GM19324 (cell line): ENCODE results near the gene PAFAH1B1.
"Not testable (repeated sequence)": the region's sequence is repeated elsewhere in the genome, so short reads cannot be mapped to it uniquely, and the experiment has no call there.

ENCODE experiments used
- ATAC-seq: cut with Tn5 transposase; IDR thresholded peaks from one replicate; pipeline ENCODE4 v1.9.1; 2021; ENCODE audit warnings: mild to moderate bottlenecking, moderate library complexity; ENCODE audit not compliant: unreplicated experiment, low FRiP score

Gene PAFAH1B1

DNA sequence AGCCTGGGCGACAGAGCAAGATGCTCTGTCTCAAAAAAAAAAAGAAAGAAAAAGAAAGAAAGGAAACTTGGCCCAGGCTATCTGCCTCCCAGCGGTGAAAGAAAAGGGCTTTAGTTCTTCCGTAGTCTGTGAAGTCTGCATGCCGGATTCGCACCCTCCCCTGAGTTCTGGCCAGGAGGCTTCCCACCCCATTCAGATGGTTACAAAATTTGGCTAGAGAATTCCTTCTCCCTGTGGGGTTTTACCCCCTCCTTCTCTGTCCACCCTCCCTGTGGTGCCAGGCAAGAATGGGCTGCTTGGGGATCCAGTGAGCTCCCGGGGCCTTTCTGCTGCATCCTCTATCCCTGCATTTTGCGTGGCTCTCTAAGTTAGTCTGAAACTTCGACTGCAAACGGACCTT is 37.8 kb downstream of the PAFAH1B1 start:
- ATAC-seq: no peak

DNA sequence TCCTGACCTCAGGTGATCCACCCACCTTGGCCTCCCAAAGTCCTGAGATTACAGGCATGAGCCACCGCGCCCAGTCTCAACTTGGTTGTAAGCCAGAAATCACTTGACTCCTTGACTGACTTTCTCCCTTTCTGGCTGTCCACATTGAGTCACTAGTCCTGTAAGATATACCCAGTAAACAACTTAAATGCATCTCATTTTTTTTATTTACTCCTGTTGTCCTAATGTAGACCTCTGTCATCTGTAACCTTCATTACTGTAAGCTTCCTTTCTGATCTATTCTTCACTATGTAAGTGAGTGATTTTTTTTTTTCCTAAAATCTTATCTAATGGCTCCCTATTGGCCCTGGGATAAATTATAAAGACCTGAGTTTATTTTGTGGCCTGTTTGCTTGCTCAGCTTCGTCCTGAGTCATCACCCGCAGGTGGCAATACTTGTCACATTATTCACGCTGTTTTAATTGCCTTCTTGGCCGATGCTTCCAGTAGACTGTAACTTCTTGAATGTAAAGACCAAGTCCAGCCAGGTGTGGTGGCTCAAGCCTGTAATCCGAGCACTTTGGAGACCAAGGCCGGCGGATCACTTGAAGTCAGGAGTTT is 41.0 kb downstream of the PAFAH1B1 start:
- no peak for ATAC-seq

DNA sequence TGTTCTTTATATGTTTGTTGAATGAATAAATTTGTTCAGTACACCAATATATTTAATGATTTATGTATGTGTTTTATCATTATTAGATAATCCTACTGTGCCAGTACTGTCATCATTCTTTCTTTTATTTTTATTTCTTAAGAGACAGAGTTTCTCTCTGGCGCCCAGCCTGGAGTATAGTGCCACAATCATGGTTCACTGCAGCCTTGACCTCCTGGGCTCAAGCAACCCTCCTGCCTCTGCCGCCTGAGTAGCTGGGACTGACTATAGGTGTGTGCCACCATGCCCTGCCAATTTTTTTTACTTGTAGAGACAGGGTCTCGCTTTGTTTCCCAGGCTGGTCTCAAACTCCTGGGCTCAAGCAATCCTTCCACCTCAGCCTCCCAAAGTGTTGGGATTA is 41.8 kb downstream of the PAFAH1B1 start:
- ATAC-seq: no peak

DNA sequence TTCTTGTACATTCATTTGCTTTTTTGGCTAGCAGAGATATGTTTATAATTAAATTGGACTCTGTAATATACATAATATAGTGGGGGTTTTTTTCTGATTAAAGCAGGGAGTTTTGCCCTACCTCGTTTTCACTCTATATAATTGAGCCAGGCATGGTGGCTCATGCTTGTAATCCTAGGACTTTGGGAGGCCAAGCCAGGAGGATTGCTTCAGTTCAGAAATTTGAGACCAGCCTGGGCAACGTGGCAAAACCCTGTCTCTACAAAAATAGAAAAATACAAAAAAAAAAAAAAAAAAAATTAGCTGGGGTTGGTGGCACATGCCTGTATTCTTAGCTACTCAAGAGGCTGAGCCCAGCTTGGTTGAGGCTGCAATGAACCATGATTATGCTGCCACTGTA is 42.2 kb downstream of the PAFAH1B1 start:
- ATAC-seq: no peak

DNA sequence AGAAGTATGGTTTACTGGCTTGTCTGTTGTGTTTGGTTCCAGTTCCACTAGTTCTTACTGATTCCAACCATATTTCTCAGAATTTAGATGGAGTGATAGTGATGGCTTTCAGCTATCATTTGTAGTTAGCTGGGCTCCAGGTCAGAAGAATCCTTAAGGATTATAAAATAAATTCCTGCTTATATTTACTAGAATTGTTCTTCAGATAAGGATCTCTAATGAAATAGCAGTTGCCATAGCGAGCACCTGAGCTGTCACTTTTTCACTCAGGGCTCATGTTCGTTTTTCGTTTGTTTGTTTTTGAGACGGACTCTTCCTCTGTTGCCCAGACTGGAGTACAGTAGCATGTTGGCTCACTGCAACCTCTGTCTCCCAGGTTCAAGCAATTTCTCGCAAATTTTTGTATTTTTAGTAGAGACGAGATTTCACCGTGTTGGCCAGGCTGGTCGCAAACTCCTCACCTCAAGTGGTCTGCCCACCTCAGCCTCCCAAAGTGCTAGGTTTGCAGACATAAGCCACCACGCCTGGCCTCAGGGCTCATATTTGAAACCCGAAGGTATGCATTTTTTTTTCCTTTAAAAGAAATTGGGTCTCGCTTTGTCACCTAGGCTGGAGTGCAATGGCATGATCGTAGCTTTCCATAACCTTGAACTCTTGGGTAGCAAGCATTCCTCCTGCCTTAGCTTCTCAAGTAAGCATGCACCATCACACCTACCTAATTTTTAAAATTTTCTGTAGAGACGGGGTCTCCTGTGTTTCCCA is 42.9 kb downstream of the PAFAH1B1 start:
- no peak for ATAC-seq

DNA sequence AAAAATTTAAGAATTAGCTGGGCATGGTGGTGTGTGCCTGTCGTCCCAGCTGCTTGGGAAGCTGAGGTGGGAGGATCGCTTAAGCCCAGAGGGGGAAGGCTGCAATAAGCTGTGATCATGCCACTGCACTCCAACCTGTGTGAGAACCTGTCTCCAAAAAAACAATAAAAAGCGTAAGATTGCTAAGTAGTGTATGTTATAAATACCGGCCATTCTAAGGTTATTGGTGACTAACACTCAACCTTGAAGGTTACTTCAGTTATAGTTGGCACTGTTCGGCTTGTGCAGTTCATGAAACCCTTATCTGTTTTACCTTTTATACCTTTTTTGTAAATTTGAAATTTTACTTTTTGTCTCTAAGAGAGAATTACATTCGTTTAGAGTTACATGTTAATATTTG is 44.0 kb downstream of the PAFAH1B1 start:
- no peak for ATAC-seq

DNA sequence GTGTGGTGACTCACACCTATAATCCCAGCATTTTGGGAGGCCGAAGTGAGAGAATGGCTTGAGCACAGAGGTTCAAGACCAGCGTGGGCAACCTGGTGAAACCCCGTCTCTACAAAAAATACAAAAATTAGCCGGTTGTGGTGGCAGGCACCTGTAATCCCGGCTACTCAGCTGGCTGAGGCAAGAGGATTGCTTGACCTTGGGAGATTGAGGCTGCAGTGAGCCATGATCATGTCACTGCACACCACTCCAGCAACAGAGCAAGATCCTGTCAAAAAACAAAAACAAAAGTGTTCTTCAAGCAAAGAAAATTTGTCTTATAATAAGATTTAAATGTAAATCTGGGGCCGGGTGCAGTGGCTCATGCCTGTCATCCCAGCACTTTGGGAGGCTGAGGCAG is 51.5 kb downstream of the PAFAH1B1 start:
- ATAC-seq: no peak

DNA sequence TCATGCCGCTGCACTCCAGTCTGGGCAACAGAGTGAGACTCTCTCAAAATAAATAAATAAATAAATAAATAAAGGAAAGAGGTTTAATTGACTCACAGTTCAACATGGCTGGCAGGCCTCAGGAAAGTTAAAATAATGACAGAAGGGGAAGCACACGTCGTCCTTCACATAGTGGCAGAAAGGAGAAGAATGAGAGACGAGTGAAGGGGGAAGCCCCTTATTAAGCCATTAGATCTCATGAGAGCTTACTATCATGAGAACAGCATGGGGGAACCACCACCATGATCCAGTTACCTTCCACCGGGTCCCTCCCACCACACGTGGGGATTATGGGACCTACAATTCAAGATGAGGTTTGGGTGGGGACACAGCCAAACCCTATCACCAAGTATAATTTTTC is 54.5 kb downstream of the PAFAH1B1 start:
- no peak for ATAC-seq

DNA sequence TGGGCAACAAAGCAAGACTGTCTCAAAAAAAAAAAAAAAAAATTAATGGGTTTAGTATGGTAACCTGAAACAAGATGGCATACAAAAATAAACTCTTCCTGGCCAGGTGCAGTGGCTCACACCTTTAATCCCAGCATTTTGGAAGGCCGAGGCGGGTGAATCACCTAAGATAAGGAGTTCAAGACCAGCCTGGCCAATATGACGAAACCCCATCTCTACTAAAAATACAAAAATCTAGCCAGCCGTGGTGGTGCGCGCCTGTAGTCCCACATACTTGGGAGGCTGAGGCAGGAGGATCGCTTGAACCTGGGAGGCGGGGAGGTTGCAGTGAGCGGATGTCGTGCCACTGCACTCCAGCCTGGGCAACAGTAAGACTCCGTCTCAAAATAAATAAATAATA is 55.7 kb downstream of the PAFAH1B1 start:
- ATAC-seq: no peak

DNA sequence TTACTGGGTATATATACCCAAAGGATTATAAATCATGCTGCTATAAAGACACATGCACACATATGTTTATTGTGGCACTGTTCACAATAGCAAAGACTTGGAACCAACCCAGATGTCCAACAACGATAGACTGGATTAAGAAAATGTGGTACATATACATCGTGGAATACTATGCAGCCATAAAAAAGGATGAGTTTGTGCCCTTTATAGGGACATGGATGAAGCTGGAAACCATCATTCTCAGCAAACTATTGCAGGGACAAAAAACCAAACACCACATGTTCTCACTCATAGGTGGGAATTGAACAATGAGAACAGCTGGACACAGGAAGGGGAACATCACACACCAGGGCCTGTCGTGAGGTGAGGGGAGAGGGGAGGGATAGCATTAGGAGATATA is 59.5 kb downstream of the PAFAH1B1 start:
- not testable (repeated sequence) for ATAC-seq

DNA sequence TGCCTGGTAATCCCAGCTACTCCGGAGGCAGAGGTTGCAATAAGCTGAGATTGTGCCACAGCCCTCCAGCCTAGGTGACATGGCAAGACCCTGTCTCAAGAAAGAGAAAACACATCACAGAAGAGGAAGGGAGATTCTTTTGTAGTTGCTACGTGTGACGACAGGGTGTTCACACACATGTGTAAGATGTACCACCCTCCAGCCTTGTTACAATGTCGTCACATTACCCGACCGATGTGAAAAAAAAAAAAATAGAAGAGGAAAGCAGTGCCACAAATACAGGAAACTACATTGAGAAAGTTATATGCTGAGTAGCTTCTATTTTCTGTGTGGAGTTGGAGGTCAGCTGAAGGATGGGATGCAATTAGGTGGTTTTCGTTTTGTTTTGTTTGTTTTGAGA is 62.1 kb downstream of the PAFAH1B1 start:
- no peak for ATAC-seq

DNA sequence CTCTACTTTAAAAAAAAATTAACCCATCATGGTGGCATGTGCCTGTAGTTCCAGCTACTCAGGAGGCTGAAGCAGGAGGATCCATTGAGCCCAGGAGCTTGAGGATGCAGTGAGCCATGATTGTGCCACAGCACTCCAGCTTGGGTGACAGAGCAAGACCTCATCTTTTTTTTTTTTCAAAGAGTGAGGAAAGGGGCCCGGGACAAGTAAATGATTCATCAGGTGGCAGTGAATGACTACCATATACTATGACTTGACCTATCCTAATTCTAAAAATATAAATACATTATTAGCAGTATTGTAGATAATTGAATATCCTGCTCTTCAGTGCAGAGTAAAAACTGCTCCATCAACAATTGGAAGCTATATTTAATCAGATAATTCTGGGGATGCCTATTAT is 62.8 kb downstream of the PAFAH1B1 start:
- ATAC-seq: no peak

DNA sequence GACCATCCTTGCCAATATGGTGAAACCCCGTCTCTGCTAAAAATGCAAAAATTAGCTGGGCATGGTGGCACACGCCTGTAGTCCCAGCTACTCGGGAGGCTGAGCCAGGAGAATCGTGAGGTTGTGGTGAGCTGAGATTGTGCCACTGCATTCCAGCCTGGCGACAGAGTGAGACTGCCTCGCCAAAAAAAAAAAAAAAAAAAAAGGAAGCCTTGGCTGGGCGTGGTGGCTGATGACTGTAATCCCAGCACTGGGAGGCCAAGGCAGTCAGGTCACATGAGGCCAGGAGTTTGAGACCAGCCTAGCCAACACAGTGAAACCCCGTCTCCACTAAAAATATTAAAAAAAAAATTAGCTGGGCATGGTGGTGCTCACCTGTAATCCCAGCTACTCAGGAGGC is 65.9 kb downstream of the PAFAH1B1 start:
- not testable (repeated sequence) for ATAC-seq

DNA sequence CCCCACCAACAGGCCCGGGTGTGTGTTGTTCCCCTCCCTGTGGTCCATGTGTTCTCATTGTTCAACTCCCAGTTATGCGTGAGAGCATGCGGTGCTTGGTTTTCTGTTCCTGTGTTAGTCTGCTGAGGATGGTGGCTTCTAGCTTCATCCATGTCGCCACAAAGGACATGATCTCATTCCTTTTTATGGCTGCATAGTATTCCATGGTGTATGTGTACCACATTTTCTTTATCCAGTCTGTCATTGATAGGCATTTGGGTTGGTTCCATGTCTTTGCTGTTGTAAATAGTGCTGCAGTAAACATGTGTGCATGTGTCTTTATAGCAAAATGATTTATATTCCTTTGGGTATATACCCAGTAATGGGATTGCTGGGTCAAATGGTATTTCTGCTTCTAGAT is 67.0 kb downstream of the PAFAH1B1 start:
- not testable (repeated sequence) for ATAC-seq

DNA sequence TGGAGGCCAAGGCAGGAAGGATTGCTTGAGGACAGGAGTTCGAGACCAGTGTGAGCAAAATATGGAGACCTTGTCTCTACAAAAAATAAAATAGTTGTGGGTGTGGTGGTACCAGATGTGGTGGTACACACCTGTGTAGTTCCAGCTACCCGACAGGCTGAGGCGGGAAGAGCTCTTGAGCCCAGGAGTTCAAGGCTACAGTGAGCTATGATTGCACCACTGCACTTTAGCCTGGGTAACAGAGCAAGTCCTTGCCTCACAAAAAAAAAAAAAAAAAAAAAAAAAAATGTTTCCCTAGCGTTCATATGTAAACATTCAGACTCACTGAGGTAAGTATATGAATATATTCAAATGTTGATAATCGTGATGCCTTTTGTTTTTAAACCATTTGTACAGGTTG is 78.6 kb downstream of the PAFAH1B1 start:
- ATAC-seq: no peak

DNA sequence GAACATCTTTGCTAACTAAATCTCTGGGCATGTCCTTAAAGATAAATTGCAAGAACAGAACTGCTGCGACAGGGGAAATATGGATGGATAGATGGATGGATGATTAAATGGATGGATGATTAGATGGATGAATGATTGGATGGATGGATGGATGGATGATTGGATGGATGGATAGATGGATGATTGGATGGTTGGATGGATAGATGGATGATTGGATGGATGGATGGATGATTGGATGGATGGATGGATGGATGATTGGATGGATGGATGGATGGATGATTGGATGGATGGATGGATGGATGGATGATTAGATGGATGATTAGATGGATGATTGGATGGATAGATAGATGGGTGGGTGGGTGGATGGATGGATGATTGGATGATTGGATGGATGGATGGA is 85.8 kb downstream of the PAFAH1B1 start:
- ATAC-seq: not testable (repeated sequence)

DNA sequence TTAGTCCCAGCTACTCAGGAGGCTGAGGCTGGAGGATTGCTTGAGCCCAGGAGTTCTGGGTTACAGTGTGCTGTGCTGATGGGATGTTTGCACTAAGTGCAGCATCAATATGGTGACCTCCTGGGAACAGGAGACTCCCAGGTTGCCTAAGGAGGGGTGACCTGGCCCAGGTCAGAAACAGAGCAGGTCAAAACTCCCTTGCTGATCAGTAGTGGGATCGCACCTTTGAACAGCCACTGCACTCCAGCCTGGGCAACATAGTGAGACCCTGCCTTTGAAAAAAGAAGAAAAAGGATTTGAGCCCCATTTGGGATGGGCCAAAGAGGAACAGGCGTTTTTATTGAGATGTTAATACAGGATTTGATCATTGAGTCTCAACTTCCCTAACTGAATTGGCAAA is 87.5 kb downstream of the PAFAH1B1 start:
- no peak for ATAC-seq

DNA sequence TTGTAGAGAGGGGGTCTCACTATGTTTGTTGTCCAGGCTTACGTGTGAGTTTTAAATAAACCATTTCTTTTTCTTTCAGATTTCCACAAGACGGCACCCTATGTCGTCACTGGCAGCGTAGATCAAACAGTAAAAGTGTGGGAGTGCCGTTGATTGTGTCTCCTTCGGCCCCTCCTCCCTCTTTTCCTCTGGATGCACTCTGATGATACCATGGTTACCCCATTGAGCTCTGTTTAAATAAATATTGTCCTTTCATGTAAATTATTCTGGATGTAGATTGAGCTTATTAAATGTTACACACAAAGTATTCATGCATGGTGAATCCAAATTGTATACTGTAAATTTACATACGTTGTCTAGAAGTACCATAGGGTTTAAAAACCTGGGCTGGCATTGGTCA is 88.2 kb downstream of the PAFAH1B1 start:
- ATAC-seq: no peak

DNA sequence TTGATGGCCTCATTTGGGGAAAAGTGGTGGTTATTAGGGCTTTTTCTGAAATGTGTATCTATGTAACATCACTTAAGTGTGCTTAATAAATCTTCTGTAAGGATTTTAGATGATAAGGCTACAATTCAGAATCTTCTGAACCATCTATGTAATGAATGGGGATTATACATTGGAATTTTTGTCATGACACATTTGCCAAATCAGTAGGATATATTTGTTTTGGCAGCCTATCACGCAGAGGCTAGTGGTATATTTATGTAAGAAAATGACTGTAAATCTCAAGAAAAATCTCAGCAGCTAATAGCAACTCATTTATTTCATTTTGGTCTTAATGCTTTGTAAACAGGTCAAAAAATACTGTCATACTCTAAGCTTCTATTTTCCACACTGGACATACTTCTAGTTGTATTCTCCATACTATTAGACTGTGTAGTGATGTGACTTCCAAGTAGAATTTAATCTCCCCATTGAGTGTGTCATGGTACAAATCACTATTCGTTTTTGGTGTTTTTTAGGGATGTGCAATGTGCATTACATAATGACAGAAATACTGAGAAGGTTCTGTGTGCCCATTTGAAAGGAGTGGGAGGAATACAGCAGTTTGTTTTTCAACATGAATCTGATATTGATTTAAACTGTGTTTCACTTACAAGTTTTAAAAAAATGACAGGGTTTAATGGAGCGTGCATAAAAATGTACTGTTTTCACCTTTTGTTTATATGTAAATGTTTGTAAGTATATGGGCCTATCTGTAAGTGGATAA is 88.9 kb downstream of the PAFAH1B1 start:
- no peak for ATAC-seq

DNA sequence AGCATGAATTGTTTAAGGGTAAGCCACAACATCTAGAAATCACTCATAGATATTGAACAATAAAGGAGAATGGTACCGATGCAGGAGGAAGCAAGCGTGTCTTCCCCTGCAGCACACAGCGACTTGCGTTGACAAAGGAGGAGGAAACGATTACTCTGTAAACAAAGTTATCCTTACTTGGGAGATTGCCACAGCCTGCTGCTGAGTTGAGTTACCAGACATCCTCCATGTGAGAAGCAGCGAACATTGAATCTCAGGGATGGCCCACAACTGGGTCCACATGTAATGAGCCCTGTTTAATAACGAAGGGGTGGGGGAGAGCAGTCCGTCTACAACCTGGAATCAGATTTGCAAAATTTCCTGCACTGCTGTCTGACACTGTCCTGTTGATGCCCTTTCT is 90.5 kb downstream of the PAFAH1B1 start:
- no peak for ATAC-seq

DNA sequence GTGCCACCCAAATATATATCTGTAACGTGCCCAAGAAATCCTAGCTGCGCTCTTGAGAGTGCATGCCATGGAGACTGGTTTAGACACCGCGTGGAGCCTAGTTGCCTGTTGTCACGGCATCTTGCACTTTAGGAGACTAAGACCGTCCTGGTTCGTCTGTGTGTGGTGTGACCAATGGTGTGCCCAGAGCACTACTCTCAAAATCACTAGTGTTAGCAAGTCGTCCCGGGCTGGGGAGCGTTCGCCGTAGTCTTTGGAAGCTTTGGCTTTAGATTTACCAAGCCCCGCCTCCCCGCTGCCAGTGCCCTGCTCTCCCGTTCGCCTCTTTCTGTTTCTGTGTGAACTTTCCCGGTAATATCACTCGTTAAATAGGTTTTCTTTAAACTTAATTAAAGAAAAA is 91.1 kb downstream of the PAFAH1B1 start:
- ATAC-seq: no peak

DNA sequence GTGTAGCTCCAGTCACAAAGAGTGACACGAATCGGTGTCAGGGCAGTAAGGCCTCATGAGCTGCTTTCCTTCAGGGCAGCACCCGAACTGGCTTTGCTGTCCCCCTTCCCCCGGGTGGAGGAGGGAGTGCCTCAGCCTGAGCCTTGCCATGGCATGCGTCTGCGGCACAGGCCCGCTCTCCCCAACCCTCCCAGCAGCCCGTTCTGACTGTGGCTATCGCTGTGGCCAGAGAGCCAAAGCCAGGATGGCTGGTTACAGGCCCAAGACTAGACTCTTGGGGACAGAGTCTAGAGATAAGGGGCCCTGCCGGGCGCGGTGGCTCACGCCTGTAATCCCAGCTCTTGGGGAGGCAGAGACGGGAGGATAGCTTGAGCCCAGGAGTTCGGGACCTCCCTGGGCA is 92.2 kb downstream of the PAFAH1B1 start:
- ATAC-seq: no peak
